HepG2 (cell line): ENCODE data around the gene SVOP. TPM values are rescaled to one million over a fixed set of nuclear protein-coding genes. Genes with fewer than 3 reads are reported as not detected.

Experiments used
- ATAC-seq: fragments of 200-7000 bp; cut with Tn5 transposase; 3 replicates; pipeline ENCODE4 v1.9.1; 2020; ENCODE audit warnings: mild to moderate bottlenecking, moderate library complexity
- BruUV-seq: library from RNA; stranded (reverse); fragments of 400-500 nt; replicated peaks from 2 replicates; lab custom pipeline; 2021; lab: Mats Ljungman, UMichigan
- CTCF ChIA-PET: fragments of 300-600 bp; formaldehyde crosslinking; extraction: SDS; loops from one replicate; lab custom pipeline; 2021; ENCODE audit warnings: low total read pairs, inconsistent platforms, low intra/inter-chr PET ratio; lab: Yijun Ruan, JAX
- POLR2A ChIA-PET: fragments of 350-600 bp; sonication (Branson Sonifier 250); formaldehyde crosslinking; loops from one replicate; lab custom pipeline; 2020; ENCODE audit warnings: antibody characterized with exemption, inconsistent platforms; lab: Yijun Ruan, JAX
- DNase-seq: peaks from one replicate; pipeline ENCODE4 v3.0.0-alpha.2; 2015; ENCODE audit warnings: low spot score
- FAIRE-seq: peaks from 3 replicates; lab custom pipeline; 2011; peaks lifted over from hg19 to GRCh38; lab: Jason Lieb, UNC
- H2AFZ ChIP-seq: one replicate; pipeline ENCODE4 v1.6.1; 2011; ENCODE audit warnings: low read length, inconsistent platforms
- H3K27ac ChIP-seq: fragments of 300-600 bp; 3 replicates; pipeline ENCODE4 v1.8.0; 2011; ENCODE audit warnings: mixed run types, mild to moderate bottlenecking, mixed read lengths, low read length, inconsistent platforms; ENCODE audit not compliant: insufficient read depth; ENCODE audit errors: extremely low read length
- H3K27me3 ChIP-seq, 2 experiments: fragments of 200-600 bp in 1 of 2; 2 replicates in 1 of 2; 3 replicates in 1 of 2; pipeline versions ENCODE4 v1.6.0 to v1.8.0; 2011; ENCODE audit warnings: low read length in 2 of 2, mild to moderate bottlenecking in 2 of 2, moderate library complexity in 2 of 2, inconsistent platforms in 1 of 2; ENCODE audit not compliant: insufficient read depth in 2 of 2, control insufficient read depth in 1 of 2
- H3K36me3 ChIP-seq, 2 experiments: fragments of 200-600 bp in 1 of 2; replicated peaks in 1 of 2; 2 replicates in 1 of 2; 3 replicates in 1 of 2; pipeline versions ENCODE4 v1.5.1 to v1.8.0; 2011; ENCODE audit warnings: low read length in 2 of 2, inconsistent platforms in 1 of 2; ENCODE audit not compliant: insufficient read depth in 2 of 2, control insufficient read depth in 1 of 2
- H3K4me1 ChIP-seq: 2 replicates; pipeline ENCODE4 v1.5.1; 2012; ENCODE audit warnings: low read length, inconsistent platforms; ENCODE audit not compliant: insufficient read depth
- H3K4me2 ChIP-seq: 2 replicates; pipeline ENCODE4 v1.6.0; 2011; ENCODE audit warnings: low read depth, low read length, inconsistent platforms
- H3K4me3 ChIP-seq, 3 experiments: fragments of 200-600 bp in 1 of 3; sonication (generic), shearing (Covaris generic) in 1 of 3; replicated peaks in 1 of 3; 2 replicates each; pipeline ENCODE4 v1.5.1; 2011 to 2016; ENCODE audit warnings: low read length in 3 of 3, inconsistent platforms in 2 of 3, low read depth in 2 of 3, mild to moderate bottlenecking in 2 of 3, control low read depth in 1 of 3, mixed read lengths in 1 of 3; ENCODE audit not compliant: insufficient read depth in 1 of 3
- H3K79me2 ChIP-seq: one replicate; pipeline ENCODE4 v1.6.1; 2011; ENCODE audit warnings: low read length, inconsistent platforms; ENCODE audit not compliant: insufficient read depth
- H3K9ac ChIP-seq: 2 replicates; pipeline ENCODE4 v1.6.0; 2011; ENCODE audit warnings: mild to moderate bottlenecking, low read depth, low read length, inconsistent platforms; ENCODE audit not compliant: insufficient read depth
- H3K9me3 ChIP-seq: 2 replicates; pipeline ENCODE4 v1.5.1; 2012; ENCODE audit warnings: mild to moderate bottlenecking, low read length
- H4K20me1 ChIP-seq: 2 replicates; pipeline ENCODE4 v1.6.0; 2011; ENCODE audit warnings: inconsistent platforms, mild to moderate bottlenecking, low read length, moderate library complexity; ENCODE audit not compliant: insufficient read depth
- CSRNP1 ChIP-seq: sonication (generic); formaldehyde crosslinking; IDR thresholded peaks from 2 replicates; pipeline ENCODE4 v1.8.1; 2023; ENCODE audit warnings: mild to moderate bottlenecking, missing genetic modification reagents
- CTCF ChIP-seq: sonication (generic); formaldehyde crosslinking; IDR thresholded peaks from 2 replicates; pipeline ENCODE4 v1.5.0; 2020; ENCODE audit warnings: mild to moderate bottlenecking, missing genetic modification reagents, moderate library complexity
- EED ChIP-seq: sonication (generic); formaldehyde crosslinking; IDR thresholded peaks from 2 replicates; pipeline ENCODE4 v1.5.0; 2020; ENCODE audit warnings: mild to moderate bottlenecking, missing genetic modification reagents
- EHMT2 ChIP-seq: fragments of 200-600 bp; sonication (generic); IDR thresholded peaks from 2 replicates; pipeline ENCODE4 v1.7.0; 2017; ENCODE audit warnings: antibody characterized with exemption, low read depth, low read length, borderline replicate concordance
- FOXA1 ChIP-seq, 2 experiments: fragments of 450-650 bp in 1 of 2; sonication (generic) in 1 of 2; formaldehyde crosslinking in 1 of 2; IDR thresholded peaks; 2 replicates each; pipeline versions ENCODE4 v1.4.0 to v1.6.1; 2016 to 2020; ENCODE audit warnings: missing genetic modification reagents in 1 of 2
- NFAT5 ChIP-seq: sonication (generic); formaldehyde crosslinking; IDR thresholded peaks from 2 replicates; pipeline ENCODE4 v1.4.0; 2020; ENCODE audit warnings: missing genetic modification reagents
- NFE2L1 ChIP-seq: sonication (generic); formaldehyde crosslinking; IDR thresholded peaks from 2 replicates; pipeline ENCODE4 v1.4.0; 2020; ENCODE audit warnings: missing genetic modification reagents, mild to moderate bottlenecking, borderline replicate concordance
- SNAPC2 ChIP-seq: sonication (generic); formaldehyde crosslinking; IDR thresholded peaks from 2 replicates; pipeline ENCODE4 v1.8.1; 2022; ENCODE audit warnings: mild to moderate bottlenecking, missing genetic modification reagents
- SUZ12 ChIP-seq: fragments of 150-350 bp; IDR thresholded peaks from 2 replicates; pipeline ENCODE4 v1.6.1; 2014; ENCODE audit warnings: low read depth, low read length
- ZBTB26 ChIP-seq: IDR thresholded peaks from 2 replicates; pipeline ENCODE4 v1.6.1; 2016; ENCODE audit warnings: missing compliant biosample characterization, missing genetic modification reagents, borderline replicate concordance
- ZNF317 ChIP-seq: sonication (generic); formaldehyde crosslinking; IDR thresholded peaks from 2 replicates; pipeline ENCODE4 v1.5.0; 2020; ENCODE audit warnings: mild to moderate bottlenecking, missing genetic modification reagents
- ZNF557 ChIP-seq: sonication (generic); formaldehyde crosslinking; IDR thresholded peaks from 2 replicates; pipeline ENCODE4 v1.4.0; 2020; ENCODE audit warnings: missing genetic modification reagents
- ZNF598 ChIP-seq: sonication (generic); formaldehyde crosslinking; IDR thresholded peaks from 2 replicates; pipeline ENCODE4 v1.5.1; 2020; ENCODE audit warnings: mild to moderate bottlenecking, missing genetic modification reagents, borderline replicate concordance
- ZNF614 ChIP-seq: IDR thresholded peaks from 2 replicates; pipeline ENCODE4 v1.6.1; 2018; ENCODE audit warnings: missing biosample characterization, missing genetic modification reagents, inconsistent platforms, borderline replicate concordance
- WGBS: methylation state at CpG from one replicate; pipeline ENCODE4 v1.1.6; 2017; ENCODE audit warnings: low lambda C conversion rate; 5-methylcytosine and 5-hydroxymethylcytosine counted together
- in situ Hi-C: cut with HindIII; loops from 2 replicates; pipeline ENCODE4 v1.10.0; 2017; ENCODE audit warnings: low pct_unique_long_range_greater_than_20kb; ENCODE audit not compliant: extremely low pct_ligation_motif_present
- intact Hi-C: fragments of 100-400 bp; cut with micrococcal nuclease; formaldehyde crosslinking; loops from one replicate; pipeline ENCODE4 v1.10.0; 2022; ENCODE audit not compliant: unreplicated experiment
- polyA plus RNA-seq, 8 experiments: library from polyadenylated mRNA; depleted of rRNA in 3 of 8; stranded (reverse) in 7 of 8; unstranded in 1 of 8; fragments of >200 nt; fragmentation: Illumina TruSeq in 4 of 8; extraction: Trizol in 4 of 8; gene quantifications; 2 replicates each; pipeline versions ENCODE4 v1.2.1 to v1.2.3, GENCODE V29; 2011 to 2016; ENCODE audit warnings: low read depth in 4 of 8, missing spikeins in 1 of 8, mixed read lengths in 1 of 8; ENCODE audit not compliant: insufficient read depth in 1 of 8
- total RNA-seq, 5 experiments: library from RNA; depleted of rRNA; stranded (reverse); fragments of >200 nt; fragmentation: Illumina TruSeq; extraction: Trizol; gene quantifications; 2 replicates each; pipeline ENCODE4 v1.2.3, GENCODE V29; 2016; ENCODE audit warnings: low read depth in 1 of 5

SVOP gene
- total and polyA plus RNA-seq, 2 of the 13 experiments (the other 11 are each of a cell fraction or from before 2014, with no cell fraction given) = not detected

- Histone ChIP-seq H2AFZ (no peak overlapping the region), H3K9ac (no peak overlapping the region), H3K9me3 (no peaks in the 10 kb centered on the region), H3K27me3 (peaks cover 0 to 3% of the 10 kb centered on the region in 2 experiments; a peak in 1 of 5 replicates), H3K79me2 (no peaks in the 10 kb centered on the region), H3K36me3 (no peaks in the 10 kb centered on the region), H3K4me2 (no peak overlapping the region), H3K4me3 (no peak overlapping the region), H3K4me1 (peaks cover 5% of the 10 kb centered on the region; the same call in 1 of the 2 replicates), H3K27ac (no peak overlapping the region), H4K20me1 (no peaks in the 10 kb centered on the region)
- ATAC-seq (peak; percentile 84), FAIRE-seq (peak; percentile 61), DNase-seq (peak; percentile 65)
- CTCF ChIA-PET = no interaction called here
- in situ Hi-C loops (no loop called here), intact Hi-C loops (no loop called here)
- no TSS peak for BruUV-seq
- 3% methylated on average over 2 of the region's 2 CpGs for WGBS
- POLR2A ChIA-PET = no interaction called here
- no peak for TF ChIP-seq SUZ12
- no peak for TF ChIP-seq CSRNP1 (CRISPR knock-in tag)
- TF ChIP-seq EHMT2 = 0 out of 2 replicates have a peak, but pooled peaks have one; percentile 20
- no peak for TF ChIP-seq ZNF557 (CRISPR knock-in tag)
- TF ChIP-seq EED (CRISPR knock-in tag) = no peak
- TF ChIP-seq ZNF317 (CRISPR knock-in tag) = no peak
- no peak for TF ChIP-seq NFE2L1 (CRISPR knock-in tag)
- TF ChIP-seq CTCF (CRISPR knock-in tag) = peak; percentile 63
- TF ChIP-seq ZNF598 (CRISPR knock-in tag) = no peak
- TF ChIP-seq ZNF614 (CRISPR knock-in tag) = no peak
- TF ChIP-seq FOXA1 (IDR thresholded peaks at IDR 0.05) = no peak
- peak; percentile 57 for TF ChIP-seq FOXA1 (CRISPR knock-in tag; IDR thresholded peaks at IDR 0.05)
- no peak for TF ChIP-seq NFAT5
- TF ChIP-seq ZBTB26 (CRISPR knock-in tag) = 0 out of 2 replicates have a peak, but pooled peaks have one; percentile 25
- no peak for TF ChIP-seq SNAPC2 (CRISPR knock-in tag)
Measured at GRCh38 chr12:108967869-108968540, 52.9 kb downstream of the SVOP start.
